ENCODE results near the gene C10orf105.

C10orf105 gene

GRCh38 chr10:71727738-71728737 is 8.5 kb upstream of the C10orf105 start:
- Histone ChIP-seq H3K9me3 (replicated peaks; ENCODE audit: low read length) (no peaks in the 10 kb centered on the region), H3K27me3 (ENCODE audit: control insufficient read depth, insufficient read depth, low read length) (peaks cover 35% of the 10 kb centered on the region), H3K4me3 (ENCODE audit: low read length) (no peak overlapping the region), H3K4me2 (ENCODE audit: low read length) (peak overlapping the region; percentile 10), H3K36me3 (ENCODE audit: insufficient read depth, low read length) (no peaks in the 10 kb centered on the region), H3K9ac (ENCODE audit: low read depth, low read length) (no peak overlapping the region), H3K4me1 (ENCODE audit: control insufficient read depth, insufficient read depth, low read length) (peaks cover 6% of the 10 kb centered on the region)

- no peaks in the 10 kb centered on the region for H3K36me3 ChIP-seq (ENCODE audit: insufficient read depth, low read length)
- peaks cover 34% of the 10 kb centered on the region for H3K27me3 ChIP-seq (ENCODE audit: control insufficient read depth, insufficient read depth, low read length)
- H3K9me3 ChIP-seq (replicated peaks; ENCODE audit: low read length): no peaks in the 10 kb centered on the region
- H3K9ac ChIP-seq (ENCODE audit: low read depth, low read length): no peak overlapping the region
- H3K4me1 ChIP-seq (ENCODE audit: control insufficient read depth, insufficient read depth, low read length): peaks cover 6% of the 10 kb centered on the region
- H3K4me3 ChIP-seq (ENCODE audit: low read length): no peak overlapping the region
- no peak overlapping the region for H3K4me2 ChIP-seq (ENCODE audit: low read length)
Measured at GRCh38 chr10:71727105-71727737, 7.6 kb upstream of the C10orf105 start.

- no peak overlapping the region for H3K4me3 ChIP-seq (ENCODE audit: low read length)
- H3K27me3 ChIP-seq (ENCODE audit: control insufficient read depth, insufficient read depth, low read length): peaks cover 37% of the 10 kb centered on the region
- no peaks in the 10 kb centered on the region for H3K9me3 ChIP-seq (replicated peaks; ENCODE audit: low read length)
- no peak overlapping the region for H3K9ac ChIP-seq (ENCODE audit: low read depth, low read length)
- H3K36me3 ChIP-seq (ENCODE audit: insufficient read depth, low read length): no peaks in the 10 kb centered on the region
- H3K4me2 ChIP-seq (ENCODE audit: low read length): no peak overlapping the region
- H3K4me1 ChIP-seq (ENCODE audit: control insufficient read depth, insufficient read depth, low read length): peaks cover 6% of the 10 kb centered on the region
Measured at GRCh38 chr10:71726580-71727104, 7.1 kb upstream of the C10orf105 start.

- peaks cover 37% of the 10 kb centered on the region for H3K27me3 ChIP-seq (ENCODE audit: control insufficient read depth, insufficient read depth, low read length)
- no peak overlapping the region for H3K4me3 ChIP-seq (ENCODE audit: low read length)
- H3K9me3 ChIP-seq (replicated peaks; ENCODE audit: low read length): no peaks in the 10 kb centered on the region
- H3K4me2 ChIP-seq (ENCODE audit: low read length): no peak overlapping the region
- H3K36me3 ChIP-seq (ENCODE audit: insufficient read depth, low read length): no peaks in the 10 kb centered on the region
- H3K9ac ChIP-seq (ENCODE audit: low read depth, low read length): no peak overlapping the region
- peaks cover 6% of the 10 kb centered on the region for H3K4me1 ChIP-seq (ENCODE audit: control insufficient read depth, insufficient read depth, low read length)
Measured at GRCh38 chr10:71725998-71726579, 6.5 kb upstream of the C10orf105 start.

- no peak overlapping the region for H3K9ac ChIP-seq (ENCODE audit: low read depth, low read length)
- no peaks in the 10 kb centered on the region for H3K36me3 ChIP-seq (ENCODE audit: insufficient read depth, low read length)
- H3K9me3 ChIP-seq (replicated peaks; ENCODE audit: low read length): no peaks in the 10 kb centered on the region
- no peak overlapping the region for H3K4me2 ChIP-seq (ENCODE audit: low read length)
- peaks cover 6% of the 10 kb centered on the region for H3K4me1 ChIP-seq (ENCODE audit: control insufficient read depth, insufficient read depth, low read length)
- no peak overlapping the region for H3K4me3 ChIP-seq (ENCODE audit: low read length)
- H3K27me3 ChIP-seq (ENCODE audit: control insufficient read depth, insufficient read depth, low read length): peaks cover 46% of the 10 kb centered on the region
Measured at GRCh38 chr10:71725249-71725648, 5.7 kb upstream of the C10orf105 start.

- Histone ChIP-seq H3K4me3 (ENCODE audit: low read length) (no peak overlapping the region), H3K4me2 (ENCODE audit: low read length) (no peak overlapping the region), H3K4me1 (ENCODE audit: control insufficient read depth, insufficient read depth, low read length) (peaks cover 6% of the 10 kb centered on the region), H3K9me3 (replicated peaks; ENCODE audit: low read length) (no peaks in the 10 kb centered on the region), H3K36me3 (ENCODE audit: insufficient read depth, low read length) (no peaks in the 10 kb centered on the region), H3K9ac (ENCODE audit: low read depth, low read length) (no peak overlapping the region), H3K27me3 (ENCODE audit: control insufficient read depth, insufficient read depth, low read length) (peaks cover 46% of the 10 kb centered on the region)
Measured at GRCh38 chr10:71724539-71724938, 5.0 kb upstream of the C10orf105 start.

- Histone ChIP-seq H3K36me3 (ENCODE audit: insufficient read depth, low read length) (no peaks in the 10 kb centered on the region), H3K4me1 (ENCODE audit: control insufficient read depth, insufficient read depth, low read length) (peaks cover 3% of the 10 kb centered on the region), H3K9me3 (replicated peaks; ENCODE audit: low read length) (no peaks in the 10 kb centered on the region), H3K4me2 (ENCODE audit: low read length) (no peak overlapping the region), H3K9ac (ENCODE audit: low read depth, low read length) (no peak overlapping the region), H3K4me3 (ENCODE audit: low read length) (no peak overlapping the region), H3K27me3 (ENCODE audit: control insufficient read depth, insufficient read depth, low read length) (peaks cover 44% of the 10 kb centered on the region)
Measured at GRCh38 chr10:71723311-71723710, 3.7 kb upstream of the C10orf105 start.

- Histone ChIP-seq H3K27me3 (ENCODE audit: control insufficient read depth, insufficient read depth, low read length) (peaks cover 41% of the 10 kb centered on the region), H3K4me1 (ENCODE audit: control insufficient read depth, insufficient read depth, low read length) (no peaks in the 10 kb centered on the region), H3K9me3 (replicated peaks; ENCODE audit: low read length) (no peaks in the 10 kb centered on the region), H3K4me3 (ENCODE audit: low read length) (no peak overlapping the region), H3K4me2 (ENCODE audit: low read length) (no peak overlapping the region), H3K9ac (ENCODE audit: low read depth, low read length) (no peak overlapping the region), H3K36me3 (ENCODE audit: insufficient read depth, low read length) (no peaks in the 10 kb centered on the region)
Measured at GRCh38 chr10:71722849-71723248, 3.3 kb upstream of the C10orf105 start.

GRCh38 chr10:71721313-71721712 is 1.7 kb upstream of the C10orf105 start:
- H3K4me2 ChIP-seq (ENCODE audit: low read length): no peak overlapping the region
- H3K4me3 ChIP-seq (ENCODE audit: low read length): no peak overlapping the region
- H3K9ac ChIP-seq (ENCODE audit: low read depth, low read length): no peak overlapping the region
- H3K36me3 ChIP-seq (ENCODE audit: insufficient read depth, low read length): no peaks in the 10 kb centered on the region
- H3K27me3 ChIP-seq (ENCODE audit: control insufficient read depth, insufficient read depth, low read length): peaks cover 30% of the 10 kb centered on the region
- H3K4me1 ChIP-seq (ENCODE audit: control insufficient read depth, insufficient read depth, low read length): no peaks in the 10 kb centered on the region
- no peaks in the 10 kb centered on the region for H3K9me3 ChIP-seq (replicated peaks; ENCODE audit: low read length)

GRCh38 chr10:71720288-71720687 is 710 bp upstream of the C10orf105 start:
- Histone ChIP-seq H3K4me3 (ENCODE audit: low read length) (no peak overlapping the region), H3K9ac (ENCODE audit: low read depth, low read length) (no peak overlapping the region), H3K36me3 (ENCODE audit: insufficient read depth, low read length) (no peaks in the 10 kb centered on the region), H3K9me3 (replicated peaks; ENCODE audit: low read length) (no peaks in the 10 kb centered on the region), H3K4me1 (ENCODE audit: control insufficient read depth, insufficient read depth, low read length) (no peaks in the 10 kb centered on the region), H3K27me3 (ENCODE audit: control insufficient read depth, insufficient read depth, low read length) (peaks cover 27% of the 10 kb centered on the region), H3K4me2 (ENCODE audit: low read length) (no peak overlapping the region)

GRCh38 chr10:71719042-71719441 is 536 bp downstream of the C10orf105 start:
- H3K9ac ChIP-seq (ENCODE audit: low read depth, low read length): no peak overlapping the region
- no peak overlapping the region for H3K4me2 ChIP-seq (ENCODE audit: low read length)
- no peak overlapping the region for H3K4me3 ChIP-seq (ENCODE audit: low read length)
- H3K36me3 ChIP-seq (ENCODE audit: insufficient read depth, low read length): no peaks in the 10 kb centered on the region
- H3K4me1 ChIP-seq (ENCODE audit: control insufficient read depth, insufficient read depth, low read length): peaks cover 7% of the 10 kb centered on the region
- H3K27me3 ChIP-seq (ENCODE audit: control insufficient read depth, insufficient read depth, low read length): peaks cover 27% of the 10 kb centered on the region
- no peaks in the 10 kb centered on the region for H3K9me3 ChIP-seq (replicated peaks; ENCODE audit: low read length)
